ENCODE measurements around the gene JUNB. TPM values are rescaled to one million over a fixed set of nuclear protein-coding genes. Genes with fewer than 3 reads are reported as not detected.

Gene JUNB
- total RNA-seq, 2 experiments from 2014 or later, result 142 to 191 TPM

GRCh38 chr19:12778017-12778904 is 13.0 kb upstream of the JUNB start:
- Mint-ChIP-seq H3K36me3 (no peaks in the 10 kb centered on the region), H3K9me3 (ENCODE audit: low read depth) (no peaks in the 10 kb centered on the region), H3K4me1 (peaks cover 38% of the 10 kb centered on the region), H3K27me3 (no peaks in the 10 kb centered on the region), H3K4me3 (peak overlapping the region; percentile 76), H3K27ac (peak overlapping the region; percentile 97)
- CTCF ChIA-PET, result interaction anchor here (0.6 to 30.0 kb wide), 12 partner anchors 8 to 187 kb away, joined by 4 to 1017 read pairs (median 6); partner anchors contain the start of genes JUNB, PRDX2, RNASEH2A and THSD8
- DNase-seq (peak; percentile 71), ATAC-seq (peak; percentile 6)

DNA sequence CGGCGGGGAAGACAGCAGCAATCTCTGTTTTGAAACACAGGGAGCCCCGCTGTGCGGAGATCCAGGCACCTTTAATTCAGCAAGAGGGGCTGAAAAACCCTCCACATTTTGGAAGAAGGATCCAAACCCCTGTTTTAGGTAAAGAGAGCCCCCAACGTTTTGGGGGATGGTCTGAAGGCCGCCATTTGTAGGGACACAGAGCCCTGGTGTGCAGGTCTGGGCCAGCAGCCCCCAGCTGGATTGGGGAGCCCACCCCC is 12.5 kb upstream of the JUNB start:
- H3K27me3 Mint-ChIP-seq, result no peaks in the 10 kb centered on the region
- H3K4me3 Mint-ChIP-seq, result peak overlapping the region; percentile 76
- H3K4me1 Mint-ChIP-seq, result peaks cover 38% of the 10 kb centered on the region
- CTCF ChIA-PET, result interaction anchor here (0.6 to 30.0 kb wide), 9 partner anchors 9 to 69 kb away, joined by 4 to 1017 read pairs (median 8); partner anchors contain the start of genes JUNB, PRDX2, RNASEH2A and THSD8
- H3K9me3 Mint-ChIP-seq (ENCODE audit: low read depth), result no peaks in the 10 kb centered on the region
- peak overlapping the region; percentile 97 for H3K27ac Mint-ChIP-seq
- DNase-seq (no peak), ATAC-seq (no peak)
- H3K36me3 Mint-ChIP-seq, result no peaks in the 10 kb centered on the region

GRCh38 chr19:12779162-12779993 is 11.9 kb upstream of the JUNB start:
- no peaks in the 10 kb centered on the region for H3K9me3 Mint-ChIP-seq (ENCODE audit: low read depth)
- DNase-seq, result peak; percentile 64
- no peaks in the 10 kb centered on the region for H3K27me3 Mint-ChIP-seq
- CTCF ChIA-PET, result interaction anchor here (1.2 to 30.0 kb wide), 6 partner anchors 8 to 20 kb away, joined by 3 to 1017 read pairs (median 34); partner anchors contain the start of genes JUNB, PRDX2, RNASEH2A and THSD8
- H3K4me3 Mint-ChIP-seq, result peak overlapping the region; percentile 76
- no peak for ATAC-seq
- H3K36me3 Mint-ChIP-seq, result no peaks in the 10 kb centered on the region
- peaks cover 38% of the 10 kb centered on the region for H3K4me1 Mint-ChIP-seq
- peak overlapping the region; percentile 97 for H3K27ac Mint-ChIP-seq

GRCh38 chr19:12782174-12782423 is 9.2 kb upstream of the JUNB start:
- Mint-ChIP-seq H3K36me3 (no peaks in the 10 kb centered on the region), H3K9me3 (ENCODE audit: low read depth) (no peaks in the 10 kb centered on the region), H3K27ac (no peak overlapping the region), H3K4me1 (peaks cover 39% of the 10 kb centered on the region), H3K27me3 (no peaks in the 10 kb centered on the region), H3K4me3 (peak overlapping the region; percentile 78)
- CTCF ChIA-PET, result interaction anchor here (0.6 to 30.0 kb wide), 6 partner anchors 9 to 183 kb away, joined by 3 to 1017 read pairs (median 4); partner anchors contain the start of genes JUNB, PRDX2, RNASEH2A and THSD8
- DNase-seq (no peak), ATAC-seq (peak; percentile 9)

- peak; percentile 59 for ATAC-seq
- peak; percentile 92 for DNase-seq
- no peaks in the 10 kb centered on the region for H3K27me3 Mint-ChIP-seq
- peaks cover 36% of the 10 kb centered on the region for H3K4me1 Mint-ChIP-seq
- CTCF ChIA-PET, result interaction anchor here (0.6 to 30.0 kb wide), 6 partner anchors 9 to 183 kb away, joined by 3 to 1017 read pairs (median 4); partner anchors contain the start of genes JUNB, PRDX2, RNASEH2A and THSD8
- H3K27ac Mint-ChIP-seq, result no peak overlapping the region
- no peaks in the 10 kb centered on the region for H3K36me3 Mint-ChIP-seq
- peak overlapping the region; percentile 78 for H3K4me3 Mint-ChIP-seq
- H3K9me3 Mint-ChIP-seq (ENCODE audit: low read depth), result no peaks in the 10 kb centered on the region
Observed at GRCh38 chr19:12782424-12783290, 8.6 kb upstream of the JUNB start.

DNA sequence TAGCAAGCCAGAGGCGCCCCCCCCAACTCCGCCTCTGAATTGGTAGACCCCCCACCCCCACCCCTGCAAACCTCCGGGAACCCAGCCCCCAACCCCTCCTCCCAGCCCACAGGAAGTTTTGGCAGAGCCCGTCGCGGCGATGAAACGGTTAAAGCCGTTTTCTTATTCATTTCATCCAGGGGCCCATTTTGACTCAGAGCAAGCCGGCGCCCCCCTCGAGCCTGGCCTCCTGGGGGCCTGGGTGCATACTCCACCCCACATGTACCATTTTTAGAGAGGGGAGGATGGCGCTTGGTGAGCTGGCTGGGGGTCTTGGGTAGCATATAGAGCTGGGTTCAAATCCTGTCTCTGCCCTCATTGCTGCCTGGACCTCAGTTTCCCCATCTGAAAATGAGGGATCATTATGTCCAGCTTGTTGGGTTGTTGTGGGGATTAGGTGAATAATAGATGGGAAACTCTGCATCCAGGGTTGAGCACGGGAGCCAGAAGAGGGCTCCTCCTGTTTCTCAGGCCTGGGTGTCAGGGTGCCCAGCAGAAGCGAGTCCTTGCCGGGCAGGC is 7.9 kb upstream of the JUNB start:
- peak overlapping the region; percentile 78 for H3K4me3 Mint-ChIP-seq
- H3K4me1 Mint-ChIP-seq, result peaks cover 41% of the 10 kb centered on the region
- CTCF ChIA-PET, result interaction anchor here (1.2 to 30.0 kb wide), 2 partner anchors 16 to 47 kb away, joined by 4 to 1017 read pairs; partner anchors contain the start of genes JUNB, PRDX2, RNASEH2A and THSD8
- no peaks in the 10 kb centered on the region for H3K9me3 Mint-ChIP-seq (ENCODE audit: low read depth)
- no peaks in the 10 kb centered on the region for H3K36me3 Mint-ChIP-seq
- no peak overlapping the region for H3K27ac Mint-ChIP-seq
- peak; percentile 88 for DNase-seq
- peak; percentile 3 for ATAC-seq
- no peaks in the 10 kb centered on the region for H3K27me3 Mint-ChIP-seq

DNA sequence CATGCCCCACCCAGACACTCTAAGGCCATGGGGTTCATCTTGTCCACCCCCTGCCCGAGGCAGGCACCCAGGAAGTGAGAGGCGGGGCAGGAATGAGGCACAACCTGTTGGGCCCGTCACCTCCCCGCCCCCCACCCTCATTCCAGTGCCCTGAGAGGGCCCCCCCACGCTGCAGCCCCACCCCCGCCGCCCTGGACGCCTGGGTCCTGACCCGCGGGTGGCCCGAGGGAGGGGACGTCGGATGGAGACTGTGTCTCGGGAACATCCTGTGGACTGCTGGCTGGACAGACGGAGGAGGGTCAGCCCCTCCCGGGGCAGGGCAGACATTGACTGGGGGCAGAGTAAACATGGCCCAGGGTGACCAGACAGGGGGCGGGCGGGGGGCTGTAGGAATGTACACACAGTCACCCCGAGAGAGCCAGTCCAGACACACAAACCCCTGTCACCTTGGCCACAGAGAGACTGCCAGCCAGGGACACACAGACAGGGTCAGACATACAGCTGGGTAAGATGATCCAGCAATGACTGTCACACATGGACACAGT is 7.4 kb upstream of the JUNB start:
- CTCF ChIA-PET, result interaction anchor here (30.0 kb wide), 1 partner anchor 15 kb away, joined by 1017 read pairs; the partner anchor contains the start of genes JUNB, PRDX2, RNASEH2A and THSD8
- Mint-ChIP-seq H3K27ac (no peak overlapping the region), H3K4me3 (peak overlapping the region; percentile 67), H3K9me3 (ENCODE audit: low read depth) (no peaks in the 10 kb centered on the region), H3K36me3 (peaks cover under 1% of the 10 kb centered on the region), H3K27me3 (no peaks in the 10 kb centered on the region), H3K4me1 (peaks cover 39% of the 10 kb centered on the region)
- no peak for ATAC-seq
- peak; percentile 65 for DNase-seq

DNA sequence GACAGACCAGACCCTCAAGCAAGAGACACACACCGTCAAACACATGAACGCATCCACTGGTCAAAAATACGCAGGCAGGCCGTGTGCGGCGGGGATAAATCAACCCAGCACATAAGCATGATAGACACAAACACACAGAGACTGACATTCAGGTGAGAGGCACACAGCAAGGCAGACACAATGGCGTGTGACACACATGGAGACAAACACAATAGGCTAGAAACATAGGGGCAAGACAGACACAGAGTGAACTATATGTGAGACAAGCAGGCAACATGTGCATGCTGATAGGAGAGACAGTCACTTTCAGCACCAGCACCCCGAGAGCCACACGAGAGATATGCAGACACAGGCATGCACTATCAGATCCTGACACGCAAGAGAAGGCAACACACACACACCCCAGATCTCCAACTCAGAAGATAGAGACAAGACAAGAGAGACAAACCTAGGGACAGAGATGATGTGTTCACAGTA is 6.9 kb upstream of the JUNB start:
- CTCF ChIA-PET, result interaction anchor here (30.0 kb wide), 1 partner anchor 15 kb away, joined by 1017 read pairs; the partner anchor contains the start of genes JUNB, PRDX2, RNASEH2A and THSD8
- H3K36me3 Mint-ChIP-seq, result peaks cover 1% of the 10 kb centered on the region
- DNase-seq, result peak; percentile 54
- no peak overlapping the region for H3K27ac Mint-ChIP-seq
- H3K4me1 Mint-ChIP-seq, result peaks cover 35% of the 10 kb centered on the region
- no peaks in the 10 kb centered on the region for H3K9me3 Mint-ChIP-seq (ENCODE audit: low read depth)
- ATAC-seq, result peak; percentile 2
- no peaks in the 10 kb centered on the region for H3K27me3 Mint-ChIP-seq
- no peak overlapping the region for H3K4me3 Mint-ChIP-seq

GRCh38 chr19:12784871-12785430 is 6.3 kb upstream of the JUNB start:
- ATAC-seq (peak; percentile 2), DNase-seq (peak; percentile 80)
- H3K27ac Mint-ChIP-seq, result no peak overlapping the region
- peaks cover 30% of the 10 kb centered on the region for H3K4me1 Mint-ChIP-seq
- H3K36me3 Mint-ChIP-seq, result peaks cover 1% of the 10 kb centered on the region
- CTCF ChIA-PET, result interaction anchor here (1.0 to 4.7 kb wide), 3 partner anchors 8 to 19 kb away, joined by 3 to 62 read pairs (median 19); partner anchors contain the start of gene HOOK2
- no peaks in the 10 kb centered on the region for H3K9me3 Mint-ChIP-seq (ENCODE audit: low read depth)
- no peak overlapping the region for H3K4me3 Mint-ChIP-seq
- H3K27me3 Mint-ChIP-seq, result no peaks in the 10 kb centered on the region

- no peak overlapping the region for H3K4me3 Mint-ChIP-seq
- H3K4me1 Mint-ChIP-seq, result peaks cover 32% of the 10 kb centered on the region
- no peaks in the 10 kb centered on the region for H3K27me3 Mint-ChIP-seq
- H3K27ac Mint-ChIP-seq, result no peak overlapping the region
- DNase-seq (peak; percentile 51), ATAC-seq (no peak)
- peaks cover 1% of the 10 kb centered on the region for H3K36me3 Mint-ChIP-seq
- CTCF ChIA-PET, result interaction anchor here (1.0 to 4.7 kb wide), 3 partner anchors 9 to 20 kb away, joined by 3 to 62 read pairs (median 19); partner anchors contain the start of gene HOOK2
- no peaks in the 10 kb centered on the region for H3K9me3 Mint-ChIP-seq (ENCODE audit: low read depth)
Observed at GRCh38 chr19:12785431-12786031, 5.8 kb upstream of the JUNB start.

GRCh38 chr19:12786141-12786870 is 5.0 kb upstream of the JUNB start:
- peaks cover 38% of the 10 kb centered on the region for H3K4me1 Mint-ChIP-seq
- no peaks in the 10 kb centered on the region for H3K27me3 Mint-ChIP-seq
- CTCF ChIA-PET, result interaction anchor here (3.8 to 4.7 kb wide), 2 partner anchors 10 to 11 kb away, joined by 19 to 62 read pairs; partner anchors contain the start of gene HOOK2
- ATAC-seq, result no peak
- H3K27ac Mint-ChIP-seq, result peak overlapping the region; percentile 71
- H3K9me3 Mint-ChIP-seq (ENCODE audit: low read depth), result no peaks in the 10 kb centered on the region
- no peak for DNase-seq
- no peak overlapping the region for H3K4me3 Mint-ChIP-seq
- peaks cover 1% of the 10 kb centered on the region for H3K36me3 Mint-ChIP-seq
